Measurements from ENCODE around the gene GTF2A1L.
"Not testable (repeated sequence)": the region's sequence is repeated elsewhere in the genome, so short reads cannot be mapped to it uniquely, and the experiment has no call there.

Gene GTF2A1L

GRCh38 chr2:48617618-48618017 is at the start of gene GTF2A1L:
GTF2A1L (plus strand) TSS chr2:48617856; CDS start chr2:48617875, 19 bp downstream.
- no peak for DNase-seq

GRCh38 chr2:48568547-48568946 is 49.1 kb upstream of the GTF2A1L start:
- no peak for DNase-seq

DNA sequence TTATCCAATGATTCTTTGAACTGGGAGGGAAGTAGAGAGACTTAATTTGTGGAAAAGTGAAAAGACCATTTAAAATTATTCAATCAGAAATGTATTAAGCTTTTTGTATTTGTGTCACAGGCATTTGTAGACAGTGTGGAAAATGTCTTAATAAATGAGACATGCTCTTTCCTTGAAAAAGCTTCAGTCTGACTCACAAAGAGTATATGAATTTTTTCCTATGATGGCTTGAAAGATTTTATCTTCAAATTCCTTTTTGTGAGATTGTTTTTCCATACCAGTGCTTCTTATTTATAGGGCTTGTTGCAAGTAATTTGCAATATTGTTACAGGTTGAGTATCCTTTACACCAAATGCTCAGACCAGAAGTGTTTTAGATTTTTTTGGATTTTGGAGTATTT is 48.2 kb upstream of the GTF2A1L start:
- DNase-seq, result no peak

DNA sequence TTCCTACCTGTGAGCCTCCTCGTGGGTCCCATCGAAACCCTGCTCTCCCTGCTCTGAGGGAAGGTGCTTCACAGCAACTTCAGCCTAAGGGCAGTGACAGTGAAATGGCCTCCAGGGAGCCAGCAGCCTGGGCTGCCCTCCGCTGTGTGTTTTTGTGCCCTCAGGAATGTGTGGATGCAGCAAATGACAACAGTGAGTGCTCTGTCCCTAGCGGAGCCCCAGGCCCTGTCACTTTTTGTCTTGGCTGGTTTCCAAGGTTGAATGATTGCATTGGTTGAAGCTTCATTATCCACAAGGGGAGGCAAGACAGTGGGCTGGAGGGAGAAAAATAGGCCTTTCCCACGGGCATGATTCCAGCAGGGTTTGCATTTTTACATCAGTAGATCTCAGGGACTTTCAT is 44.8 kb upstream of the GTF2A1L start:
- no peak for DNase-seq

DNA sequence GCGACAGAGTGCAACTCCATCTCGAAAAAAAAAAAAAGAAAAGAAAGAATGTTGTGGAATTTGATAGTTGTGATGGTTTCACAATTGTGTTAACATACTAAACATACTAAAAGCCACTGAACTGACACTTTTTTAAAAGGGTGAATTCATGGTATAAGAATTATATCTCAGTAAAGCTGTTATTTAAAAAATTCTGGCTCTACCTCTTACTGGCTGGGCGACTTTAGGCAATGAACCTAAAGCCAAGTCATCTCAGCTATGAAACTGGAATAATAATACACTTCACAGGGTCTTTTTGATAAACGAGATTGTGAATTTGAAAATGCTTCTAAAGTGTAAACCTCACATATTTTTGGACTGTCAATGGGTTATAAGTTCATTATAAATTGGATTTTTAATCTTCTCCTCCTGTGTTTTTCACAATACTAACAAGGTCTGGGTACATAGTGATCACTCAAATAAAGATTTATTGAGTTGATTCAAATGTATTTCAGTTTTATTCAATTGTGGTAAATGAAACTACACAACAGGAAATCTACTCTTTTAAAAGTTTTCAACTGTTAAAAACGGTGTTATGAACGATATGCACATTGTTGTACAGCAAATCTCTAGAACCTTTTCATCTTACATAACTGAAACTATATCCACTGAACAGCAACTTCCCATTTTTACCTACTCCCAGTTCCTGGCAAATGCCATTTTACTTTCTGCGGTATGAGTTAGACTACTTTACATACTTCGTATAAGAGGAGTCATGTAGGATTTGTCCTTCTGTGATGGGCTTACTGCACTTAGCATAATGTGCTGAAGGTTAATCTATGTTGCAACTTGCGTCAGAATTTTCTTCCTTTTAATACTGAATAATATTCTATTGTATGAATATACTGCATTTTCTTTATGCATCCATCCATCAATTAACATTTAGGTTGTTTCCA is 43.0 kb upstream of the GTF2A1L start:
- no peak for DNase-seq

DNA sequence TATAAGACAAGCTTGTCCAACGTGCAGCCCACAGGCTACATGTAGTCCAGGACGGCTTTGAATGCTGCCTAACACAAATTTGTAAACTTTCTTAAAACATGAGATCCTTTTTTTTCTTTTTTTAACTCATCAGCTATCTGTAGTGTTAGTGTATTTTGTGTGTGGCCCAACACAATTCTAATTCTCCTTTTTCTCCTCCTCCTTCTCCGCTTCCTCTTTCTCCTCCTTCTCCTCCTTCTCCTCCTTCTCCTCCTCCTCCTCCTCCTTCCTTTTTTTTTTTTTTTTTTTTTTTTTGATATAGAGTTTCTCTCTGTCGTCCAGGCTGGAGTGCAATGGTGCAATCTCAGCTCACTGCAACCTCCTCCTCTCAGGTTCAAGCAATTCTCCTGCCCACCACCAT is 39.3 kb upstream of the GTF2A1L start:
- DNase-seq, result no peak

DNA sequence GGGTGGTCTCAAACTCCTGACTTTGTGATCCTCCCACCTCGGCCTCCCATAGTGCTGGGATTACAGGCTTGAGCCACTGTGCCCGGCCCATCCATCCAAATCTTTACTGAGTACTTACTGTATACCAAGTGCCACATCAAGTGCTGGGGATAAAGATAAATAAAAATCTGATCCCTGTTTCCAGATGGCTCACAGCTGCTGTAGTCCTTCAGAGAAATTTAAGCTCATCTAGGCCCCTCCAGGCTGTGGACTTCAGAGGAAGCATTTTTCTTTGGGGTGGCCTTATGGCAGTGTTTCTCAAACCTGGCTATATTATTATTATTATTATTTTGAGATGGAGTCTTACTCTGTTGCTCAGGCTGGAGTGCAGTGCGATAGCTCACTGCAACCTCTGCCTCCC is 33.7 kb upstream of the GTF2A1L start:
- no peak for DNase-seq

DNA sequence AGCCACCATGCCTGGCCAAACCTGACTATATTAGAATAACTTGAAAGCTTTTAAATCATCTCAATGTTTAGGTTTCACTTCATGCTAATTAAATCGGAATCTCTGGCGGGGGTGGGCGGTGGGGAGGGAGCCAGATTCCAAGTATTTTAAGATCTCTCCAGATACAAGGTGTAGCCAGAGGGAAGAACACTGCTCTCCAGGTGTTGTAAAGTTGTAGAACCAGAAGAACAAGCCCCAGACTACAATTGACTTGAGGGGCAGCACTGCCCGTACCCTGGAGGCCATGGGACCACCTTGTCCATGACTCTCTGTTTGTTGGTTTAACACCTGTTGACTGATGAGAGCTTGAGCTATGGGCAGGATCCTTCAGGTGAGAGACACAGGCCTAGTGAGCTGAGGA is 33.1 kb upstream of the GTF2A1L start:
- DNase-seq, result no peak

DNA sequence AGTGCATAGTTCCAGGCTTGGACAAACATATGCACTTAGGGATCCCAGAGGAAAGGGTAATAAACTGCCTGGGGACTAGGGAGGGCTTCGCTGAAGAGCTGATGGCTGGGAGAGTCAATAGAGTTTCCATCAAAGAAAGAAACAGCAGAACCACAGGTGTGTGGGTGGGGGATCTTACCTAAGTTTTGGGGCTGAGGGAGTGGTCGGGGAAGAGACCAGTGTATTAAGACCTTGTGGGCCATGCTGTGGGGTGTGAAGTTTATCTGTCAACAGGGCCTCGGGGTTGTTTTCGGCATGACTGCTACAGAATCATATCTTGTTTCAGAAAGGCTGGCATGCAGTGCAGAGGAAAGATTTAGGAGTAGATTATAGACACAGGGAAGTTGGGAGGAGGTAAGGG is 31.2 kb upstream of the GTF2A1L start:
- DNase-seq, result no peak

DNA sequence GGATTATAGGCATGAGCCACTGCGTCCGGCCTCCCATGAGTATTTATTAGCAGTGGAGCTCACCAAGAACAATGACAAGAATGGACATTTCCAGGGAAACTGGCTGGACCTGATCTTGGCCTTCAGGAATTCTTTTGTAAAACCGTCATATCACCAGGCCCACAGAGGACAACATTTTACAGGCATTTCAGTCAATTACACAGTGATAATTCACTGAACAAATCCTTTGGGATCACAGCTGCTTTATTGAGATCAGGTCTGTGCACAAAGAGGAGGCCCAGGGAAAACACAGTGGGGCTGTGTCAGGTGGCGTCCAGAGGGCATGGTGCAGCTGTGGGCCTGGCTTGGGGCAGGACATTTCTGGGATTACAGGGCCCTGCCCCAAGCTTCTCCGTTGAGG is 30.1 kb upstream of the GTF2A1L start:
- DNase-seq, result no peak

- DNase-seq, result no peak
These were observed 29.7 kb upstream of the GTF2A1L start for GRCh38 chr2:48587961-48588360.

- no peak for DNase-seq
These were observed 28.9 kb upstream of the GTF2A1L start for GRCh38 chr2:48588745-48589144.

DNA sequence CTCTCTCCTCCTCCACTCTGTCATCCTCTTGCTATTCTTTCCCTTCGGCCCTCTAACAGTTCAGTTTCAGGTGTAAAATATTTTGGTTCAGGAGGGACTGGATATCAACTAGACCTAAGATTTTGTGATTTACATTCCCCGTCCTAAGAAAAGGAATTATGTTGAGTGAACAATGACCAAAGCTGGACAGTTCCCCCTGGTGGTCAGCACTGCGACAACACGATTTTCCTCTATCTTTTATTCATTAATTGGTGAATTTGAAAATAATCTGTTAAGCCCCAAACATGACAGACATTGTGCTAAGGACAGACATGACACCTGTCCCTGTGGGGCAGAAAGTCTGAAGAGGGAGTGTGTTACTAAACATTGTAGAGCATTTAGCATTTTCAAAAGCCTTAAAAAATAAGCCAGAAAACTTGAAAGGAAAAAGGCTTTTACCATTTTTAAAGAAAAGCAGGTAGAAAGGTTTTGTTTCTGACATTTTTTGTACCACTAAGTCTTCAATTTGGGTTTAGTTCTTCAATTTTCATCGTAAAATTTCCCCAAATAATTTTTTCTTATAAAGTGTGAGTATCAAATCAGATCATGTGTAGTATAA is 28.4 kb upstream of the GTF2A1L start:
- peak; percentile 36 for DNase-seq

DNA sequence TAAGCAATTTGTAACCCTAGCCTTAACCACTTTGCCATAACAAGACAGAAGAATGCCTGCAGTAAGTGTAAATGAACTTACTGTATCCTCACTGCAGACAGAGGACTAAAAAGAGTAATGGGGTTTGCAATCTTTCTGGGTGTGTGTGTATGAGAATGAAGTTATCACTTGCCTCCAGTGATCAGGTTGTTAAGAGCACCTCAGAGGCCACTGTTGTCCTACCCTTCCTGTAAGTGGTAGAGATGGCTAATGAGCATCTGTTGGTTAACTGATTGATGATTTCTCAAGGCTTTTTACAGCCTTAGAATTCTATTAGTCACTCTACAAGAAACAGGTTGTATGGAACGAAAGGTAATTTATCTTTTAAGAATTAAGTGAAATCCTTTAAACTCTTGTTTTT is 27.6 kb upstream of the GTF2A1L start:
- no peak for DNase-seq

DNA sequence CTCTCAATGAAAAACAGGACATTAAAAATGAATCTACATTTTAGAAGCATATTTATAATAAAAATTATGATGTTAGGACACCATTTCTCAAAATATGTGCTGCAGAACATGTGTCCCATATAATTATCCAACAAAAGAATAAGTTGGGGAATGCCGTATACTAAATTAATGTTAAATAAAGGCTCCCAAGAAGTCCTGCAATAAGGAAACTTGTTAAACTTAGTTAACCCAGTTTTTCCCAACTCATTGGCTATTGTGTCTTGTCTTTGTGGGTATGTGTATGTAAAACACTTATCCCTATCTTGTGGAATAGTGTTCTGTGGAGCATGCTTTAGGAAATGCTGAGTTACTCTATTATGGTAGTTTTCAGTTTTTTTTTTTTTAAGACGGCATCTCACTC is 25.6 kb upstream of the GTF2A1L start:
- DNase-seq, result no peak

DNA sequence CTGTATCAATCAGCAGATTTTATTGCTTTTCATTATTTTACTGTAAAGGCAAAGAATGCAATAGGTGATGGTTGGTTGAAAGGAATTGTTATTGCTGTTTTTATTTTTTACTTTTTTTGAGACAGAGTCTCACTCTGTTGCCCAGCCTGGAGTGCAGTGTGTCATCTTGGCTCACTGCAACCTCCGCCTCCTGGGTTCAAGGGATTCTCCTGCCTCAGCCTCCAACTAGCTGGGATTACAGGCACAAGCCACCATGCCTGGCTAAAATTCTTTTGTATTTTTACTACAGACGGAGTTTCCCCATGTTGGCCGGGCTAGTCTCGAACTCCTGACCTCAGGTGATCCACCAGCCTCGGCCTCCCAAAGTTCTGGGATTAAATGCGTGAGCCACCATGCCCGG is 20.9 kb upstream of the GTF2A1L start:
- DNase-seq, result not testable (repeated sequence)

DNA sequence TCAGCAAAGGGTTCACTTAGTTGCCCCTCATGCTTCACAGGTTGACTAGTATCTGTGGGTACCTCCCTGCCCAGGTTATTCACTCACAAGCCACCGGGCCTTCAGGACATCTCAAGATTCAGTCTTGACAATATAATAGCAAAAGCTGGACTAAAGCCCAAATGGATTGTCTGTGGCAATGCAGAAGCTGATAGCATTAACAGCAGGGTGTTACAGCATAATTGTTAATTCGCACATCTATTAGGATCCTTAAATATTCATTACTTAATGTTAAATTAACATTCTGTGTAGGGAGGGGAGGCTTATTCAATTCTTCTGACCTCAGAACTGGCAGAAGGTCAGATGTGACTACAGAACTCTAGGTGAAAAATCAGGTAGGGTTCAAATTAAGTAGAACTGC is 20.2 kb upstream of the GTF2A1L start:
- DNase-seq, result no peak

GRCh38 chr2:48600204-48600813 is 17.3 kb upstream of the GTF2A1L start:
- DNase-seq, result peak; percentile 49

GRCh38 chr2:48600917-48601316 is 16.7 kb upstream of the GTF2A1L start:
- no peak for DNase-seq

DNA sequence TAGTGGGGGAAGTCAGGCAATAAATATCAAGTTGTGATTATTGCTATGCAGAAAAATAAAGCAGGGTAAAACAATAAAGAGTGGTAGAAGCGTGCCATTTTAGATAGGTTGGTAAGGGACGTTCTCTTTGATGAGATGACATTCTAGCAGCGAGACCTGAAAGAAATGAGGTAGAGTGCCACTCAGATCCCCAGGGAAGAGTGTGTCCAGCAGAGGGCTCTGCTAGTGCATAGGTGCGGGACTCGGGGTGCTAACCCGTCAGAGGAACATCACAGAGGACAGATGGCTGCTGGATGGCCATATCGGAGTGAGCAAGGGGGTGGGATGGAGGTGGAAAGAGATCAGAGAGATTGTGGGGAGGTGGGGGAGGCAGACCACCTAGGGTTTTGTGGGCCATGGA is 16.3 kb upstream of the GTF2A1L start:
- peak; percentile 13 for DNase-seq

DNA sequence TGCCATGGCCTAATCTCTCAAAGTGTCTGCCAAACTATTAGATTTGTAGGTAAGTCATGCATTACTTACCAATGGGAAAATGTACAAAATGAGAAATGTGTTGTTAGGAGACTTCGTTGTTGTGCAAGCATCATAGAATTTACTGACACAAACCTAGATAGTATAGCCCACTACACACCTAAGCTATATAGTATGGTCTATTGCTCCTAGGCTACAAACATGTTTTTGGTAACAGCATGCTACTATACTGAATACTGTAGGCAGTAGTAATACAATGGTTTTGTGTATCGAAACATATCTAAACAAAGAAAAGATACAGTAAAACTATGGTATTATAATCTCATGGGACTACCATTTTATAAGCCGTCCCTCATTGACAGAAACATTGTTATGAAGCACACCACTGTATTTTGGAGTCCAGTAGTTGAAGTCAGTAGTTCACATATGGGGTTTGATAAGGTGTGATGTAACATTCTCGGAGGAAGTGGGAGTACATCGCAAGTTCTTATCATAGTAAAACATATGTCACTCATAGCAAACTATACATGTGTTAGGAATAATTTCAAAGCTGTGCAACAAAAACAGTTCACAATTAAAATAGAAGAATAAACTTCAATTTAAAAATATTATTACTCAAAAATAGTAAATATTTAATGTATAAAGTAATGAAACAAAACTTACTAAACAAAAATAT is 12.0 kb upstream of the GTF2A1L start:
- DNase-seq, result no peak

DNA sequence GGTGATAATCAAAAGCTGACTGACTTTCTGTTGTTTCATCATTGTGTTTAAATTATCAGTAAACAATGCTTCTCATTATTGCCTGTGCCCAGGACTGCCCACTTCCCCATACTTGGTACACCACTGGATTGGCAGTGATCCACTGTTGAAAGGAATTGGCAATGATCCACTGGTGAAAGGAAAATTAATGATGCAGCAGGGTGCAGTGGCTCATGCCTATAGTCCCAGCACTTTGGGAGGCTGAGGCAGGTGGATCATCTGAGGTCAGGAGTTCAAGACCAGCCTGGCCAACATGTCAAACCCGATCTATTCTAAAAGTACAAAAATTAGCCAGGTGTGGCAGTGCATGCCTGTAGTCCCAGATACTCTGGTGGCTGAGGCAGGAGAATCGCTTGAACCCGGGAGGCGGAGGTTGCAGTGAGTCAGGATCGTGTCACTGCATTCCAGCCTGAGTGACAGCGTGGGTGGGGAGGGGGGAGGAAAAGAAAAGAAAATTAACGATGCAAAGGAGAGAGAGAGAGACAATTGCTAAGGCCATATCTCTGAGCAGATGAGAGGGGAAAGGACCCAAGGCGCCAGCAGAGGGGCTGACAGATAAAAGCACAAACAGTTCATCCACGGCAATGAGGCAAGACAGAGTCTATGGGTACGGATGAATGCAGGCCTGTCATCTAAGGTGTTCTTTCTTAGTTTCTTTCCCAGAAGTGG is 10.2 kb upstream of the GTF2A1L start:
- no peak for DNase-seq

- DNase-seq, result no peak
These were observed 4.4 kb upstream of the GTF2A1L start for GRCh38 chr2:48613211-48613610.
